ENCODE data around the gene CARD9.
"Not testable (repeated sequence)": the region's sequence is repeated elsewhere in the genome, so short reads cannot be mapped to it uniquely, and the experiment has no call there.

The CARD9 gene

DNA sequence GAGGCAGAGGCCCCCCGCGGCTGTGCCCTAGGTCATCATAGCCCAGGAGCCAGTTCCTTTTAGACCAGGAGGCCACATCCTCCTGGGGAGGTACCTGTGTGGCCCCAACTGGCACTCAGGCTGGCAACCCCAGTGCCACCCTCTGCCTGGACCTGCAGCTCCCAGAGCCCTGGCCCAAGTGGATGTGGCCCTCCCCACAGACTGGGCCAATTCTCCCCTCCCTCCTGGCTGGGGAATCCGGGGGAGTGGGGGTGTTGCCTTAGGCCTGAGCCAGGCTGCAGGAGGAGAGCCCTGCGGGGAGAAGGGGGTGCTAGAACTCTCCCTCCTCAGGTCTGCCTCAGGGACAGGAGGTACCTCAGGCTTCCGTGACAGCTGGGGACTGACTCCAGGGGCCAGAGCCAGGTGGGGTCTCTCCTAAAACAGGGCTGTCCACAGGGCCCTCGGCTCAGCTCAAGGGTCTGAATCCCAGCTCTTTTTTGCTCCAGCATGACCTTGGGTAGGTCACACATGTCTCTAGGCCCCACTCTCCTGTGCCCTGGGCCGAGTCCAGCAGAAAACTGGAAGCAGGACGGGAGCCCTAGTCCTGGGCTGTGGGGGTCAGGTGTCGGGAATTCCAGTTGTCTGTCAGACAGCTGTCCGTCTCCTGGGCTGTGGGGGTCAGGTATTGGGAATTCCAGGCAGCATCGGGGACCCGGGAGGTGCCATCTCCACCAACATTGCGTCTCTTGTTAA is 19.5 kb downstream of the CARD9 start:
- no peak overlapping the region for H3K4me3 ChIP-seq
- H3K36me3 ChIP-seq, result peaks cover 7 to 52% (median 33%) of the 10 kb centered on the region in 11 experiments; a peak in 20 of 22 replicates
- H3K9ac ChIP-seq, result peak overlapping the region in 2 of 11 experiments; percentile 14 to 38; a peak in 1 of 22 replicates
- H3K9me3 ChIP-seq (replicated peaks in 1 of 11), result no peaks in the 10 kb centered on the region
- H3K4me1 ChIP-seq, result peaks cover 0 to 48% (median 21%) of the 10 kb centered on the region in 10 experiments; a peak in 16 of 20 replicates
- no peak for TF ChIP-seq Cebpa-rat (IDR thresholded peaks at IDR 0.05)
- peaks cover 0 to 91% (median 74%) of the 10 kb centered on the region in 11 experiments; a peak in 19 of 22 replicates for H4K20me1 ChIP-seq
- peak overlapping the region in 1 of 11 experiments; percentile 29; a peak in 2 of 22 replicates for H3K27ac ChIP-seq
- no peaks in the 10 kb centered on the region for H3K27me3 ChIP-seq
- no peak overlapping the region for H3K4me2 ChIP-seq

DNA sequence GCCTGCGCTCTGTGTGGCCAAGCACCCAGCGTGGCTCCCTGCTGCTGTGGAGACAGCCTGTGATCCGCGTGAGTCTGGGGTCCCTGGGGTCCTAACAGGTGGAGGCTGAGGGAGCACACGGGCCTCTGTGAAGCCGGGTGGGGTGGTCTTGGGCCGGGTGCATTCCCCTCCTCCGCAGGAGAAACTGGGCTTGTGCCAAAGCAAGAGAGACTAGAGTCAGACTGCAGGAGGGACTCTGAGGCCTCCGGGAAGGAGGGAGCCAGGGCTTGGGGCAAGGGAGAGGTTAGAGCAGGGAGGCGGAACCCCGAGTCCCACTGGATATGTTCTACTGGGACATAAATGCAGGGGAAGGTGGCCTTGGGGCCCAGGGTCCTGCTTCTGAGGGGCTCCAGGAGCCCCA is 20.4 kb downstream of the CARD9 start:
- Histone ChIP-seq H3K9ac (peak overlapping the region in 2 of 11 experiments; percentile 9 to 23; a peak in 2 of 22 replicates), H3K27ac (no peak overlapping the region; a peak in 1 of 22 replicates), H3K27me3 (no peaks in the 10 kb centered on the region), H3K9me3 (replicated peaks in 1 of 11) (no peaks in the 10 kb centered on the region), H3K36me3 (peaks cover 7 to 53% (median 24%) of the 10 kb centered on the region in 11 experiments; a peak in 19 of 22 replicates), H4K20me1 (peaks cover 0 to 91% (median 75%) of the 10 kb centered on the region in 11 experiments; a peak in 19 of 22 replicates), H3K4me2 (peak overlapping the region in 1 of 11 experiments; percentile 3; a peak in 1 of 22 replicates), H3K4me1 (peaks cover 0 to 51% (median 30%) of the 10 kb centered on the region in 10 experiments; a peak in 16 of 20 replicates), H3K4me3 (no peak overlapping the region)
- TF ChIP-seq Cebpa-rat (IDR thresholded peaks at IDR 0.05), result no peak

DNA sequence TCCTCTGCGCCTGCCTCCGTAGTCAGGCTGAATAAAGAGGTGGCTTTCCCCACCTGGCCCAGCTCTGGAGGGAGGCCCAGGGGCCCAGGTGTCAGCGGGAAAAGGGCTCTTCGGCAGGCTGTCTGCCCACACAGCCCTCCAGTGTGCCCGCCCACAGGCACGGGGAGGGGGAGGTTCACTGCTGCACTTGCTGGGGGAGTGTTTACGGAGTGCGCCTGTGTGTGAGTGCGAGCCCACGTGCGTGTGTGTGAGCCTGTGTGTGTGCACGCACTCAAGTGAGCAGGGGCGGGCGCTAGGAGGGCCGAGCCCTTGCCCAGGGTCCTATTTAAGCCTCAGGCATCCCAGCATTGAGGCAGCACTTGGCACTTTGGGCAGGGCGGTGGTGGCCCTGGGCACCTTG is 20.8 kb downstream of the CARD9 start:
- Histone ChIP-seq H3K4me2 (peak overlapping the region in 1 of 11 experiments; percentile 3; a peak in 2 of 22 replicates), H3K4me3 (no peak overlapping the region), H3K36me3 (peaks cover 4 to 53% (median 20%) of the 10 kb centered on the region in 11 experiments; a peak in 18 of 22 replicates), H3K9me3 (replicated peaks in 1 of 11) (no peaks in the 10 kb centered on the region), H4K20me1 (peaks cover 0 to 91% (median 74%) of the 10 kb centered on the region in 11 experiments; a peak in 19 of 22 replicates), H3K27ac (no peak overlapping the region), H3K9ac (peak overlapping the region in 2 of 11 experiments; percentile 3 to 9; a peak in 1 of 22 replicates), H3K27me3 (no peaks in the 10 kb centered on the region), H3K4me1 (peaks cover 0 to 55% (median 34%) of the 10 kb centered on the region in 10 experiments; a peak in 16 of 20 replicates)
- TF ChIP-seq Cebpa-rat (IDR thresholded peaks at IDR 0.05), result no peak

DNA sequence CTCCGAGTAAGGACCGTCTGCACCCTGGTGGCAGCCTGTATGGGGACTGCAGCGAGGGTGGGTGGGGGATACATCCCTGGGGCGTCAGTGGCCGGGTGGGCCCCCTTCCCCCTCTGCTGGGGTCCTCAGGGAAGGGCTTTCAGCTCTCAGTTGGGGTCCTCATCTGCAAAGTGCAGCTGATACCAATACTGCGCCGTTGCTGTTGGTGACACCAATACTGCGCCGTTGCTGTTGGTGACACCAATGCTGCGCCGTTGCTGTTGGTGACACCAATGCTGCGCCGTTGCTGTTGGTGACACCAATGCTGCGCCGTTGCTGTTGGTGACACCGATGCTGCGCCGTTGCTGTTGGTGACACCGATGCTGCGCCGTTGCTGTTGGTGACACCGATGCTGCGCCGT is 21.6 kb downstream of the CARD9 start:
- not testable (repeated sequence) for H3K27me3 ChIP-seq

DNA sequence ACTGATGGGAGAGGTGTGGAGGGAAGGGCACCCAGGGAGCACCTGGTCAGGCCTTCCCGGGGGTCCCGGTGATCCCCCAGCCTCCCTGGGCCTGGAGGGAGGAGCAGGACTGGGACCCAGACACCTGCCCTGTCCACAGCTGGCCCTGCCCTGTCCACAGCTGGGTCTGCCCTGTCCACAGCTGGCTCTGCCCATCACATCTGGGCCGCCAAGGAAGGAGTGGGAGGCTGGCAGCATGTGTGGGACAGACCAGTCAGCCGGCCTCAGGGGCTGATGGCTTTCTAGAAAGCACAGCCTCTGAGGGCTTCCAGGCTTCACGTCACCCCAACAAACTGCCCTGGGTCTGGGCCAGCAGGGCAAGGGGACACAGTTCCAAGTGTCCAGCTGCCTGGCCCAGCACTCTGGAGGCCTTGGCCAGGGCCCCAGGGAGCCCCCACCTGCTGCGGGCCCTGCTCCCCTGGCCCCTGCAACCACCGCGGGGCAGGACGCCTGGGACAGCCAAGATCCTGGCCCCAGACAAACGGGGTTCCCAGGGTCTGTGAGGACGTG is 22.1 kb downstream of the CARD9 start:
- Histone ChIP-seq H3K4me1 (peaks cover 0 to 68% (median 36%) of the 10 kb centered on the region in 10 experiments; a peak in 16 of 20 replicates), H3K9ac (peak overlapping the region in 2 of 11 experiments; percentile 23 to 29; a peak in 2 of 22 replicates), H3K27me3 (no peaks in the 10 kb centered on the region), H3K27ac (no peak overlapping the region), H3K4me3 (no peak overlapping the region), H3K36me3 (peaks cover 0 to 50% (median 7%) of the 10 kb centered on the region in 11 experiments; a peak in 16 of 22 replicates), H3K9me3 (replicated peaks in 1 of 11) (no peaks in the 10 kb centered on the region), H4K20me1 (peaks cover 0 to 91% (median 72%) of the 10 kb centered on the region in 11 experiments; a peak in 19 of 22 replicates), H3K4me2 (no peak overlapping the region)
- no peak for TF ChIP-seq Cebpa-rat (IDR thresholded peaks at IDR 0.05)

More for the DNA sequence above, 21.6 kb downstream of the CARD9 start:
- not testable (repeated sequence) for H3K4me2 ChIP-seq; H3K9me3 ChIP-seq (replicated peaks in 1 of 11); H3K4me3 ChIP-seq; H3K27ac ChIP-seq; H3K9ac ChIP-seq
- Histone ChIP-seq H3K4me1 (peaks cover 0 to 63% (median 36%) of the 10 kb centered on the region in 10 experiments; a peak in 16 of 20 replicates), H3K36me3 (peaks cover 3 to 50% (median 12%) of the 10 kb centered on the region in 11 experiments; a peak in 17 of 22 replicates), H4K20me1 (peaks cover 0 to 91% (median 69%) of the 10 kb centered on the region in 11 experiments; a peak in 19 of 22 replicates)

DNA sequence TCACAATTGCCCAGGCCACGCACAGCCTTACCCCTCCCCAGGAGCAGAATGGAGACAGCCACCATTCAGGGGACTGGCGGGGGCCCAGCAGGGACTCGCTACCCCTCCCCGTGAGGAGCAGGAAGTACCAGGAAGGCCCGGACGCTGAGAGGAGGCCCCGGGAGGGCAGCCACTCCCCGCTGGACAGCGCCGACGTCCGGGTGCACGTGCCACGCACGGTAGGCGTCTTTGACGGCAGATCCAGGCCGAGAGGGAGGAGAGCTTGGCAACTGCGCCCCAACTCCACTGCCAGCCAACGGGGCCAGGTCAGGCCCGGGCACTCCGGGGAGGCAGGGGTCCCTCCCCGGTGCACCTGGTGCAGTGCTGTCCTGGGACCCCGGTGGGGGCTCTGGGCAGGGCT is 23.9 kb downstream of the CARD9 start:
- Histone ChIP-seq H4K20me1 (peaks cover 0 to 96% (median 85%) of the 10 kb centered on the region in 11 experiments; a peak in 19 of 22 replicates), H3K27me3 (no peaks in the 10 kb centered on the region), H3K9ac (peak overlapping the region in 7 of 11 experiments; percentile 11 to 62 (median 36); a peak in 7 of 22 replicates), H3K4me2 (peak overlapping the region in 8 of 11 experiments; percentile 23 to 66 (median 55); a peak in 14 of 22 replicates), H3K27ac (peak overlapping the region in 2 of 11 experiments; percentile 17 to 22; a peak in 1 of 22 replicates), H3K36me3 (peaks cover 0 to 58% (median 9%) of the 10 kb centered on the region in 11 experiments; a peak in 7 of 22 replicates), H3K4me1 (peaks cover 0 to 71% (median 37%) of the 10 kb centered on the region in 10 experiments; a peak in 16 of 20 replicates), H3K4me3 (no peak overlapping the region), H3K9me3 (replicated peaks in 1 of 11) (no peaks in the 10 kb centered on the region)
- TF ChIP-seq Cebpa-rat (IDR thresholded peaks at IDR 0.05), result no peak

DNA sequence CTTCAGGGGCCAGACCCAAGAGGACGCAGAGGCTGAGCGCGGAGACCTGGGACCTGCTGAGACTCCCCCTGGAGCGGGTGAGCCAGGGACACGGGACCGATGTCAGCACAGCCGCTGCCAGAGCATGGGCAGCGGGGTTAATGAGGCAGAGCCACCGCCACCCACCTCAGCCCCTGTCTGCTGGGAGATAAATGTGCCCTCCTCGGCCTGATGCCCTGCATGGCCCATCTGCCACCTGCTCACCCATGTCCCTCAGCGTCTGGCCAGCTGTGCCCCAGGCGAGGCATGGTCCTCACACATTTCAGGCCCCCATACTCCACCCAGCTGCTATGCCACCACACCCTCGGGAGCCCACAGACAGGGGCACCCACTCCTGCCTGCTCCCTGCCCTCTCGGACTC is 24.8 kb downstream of the CARD9 start:
- Histone ChIP-seq H3K27me3 (no peaks in the 10 kb centered on the region), H3K36me3 (peaks cover 0 to 64% (median 11%) of the 10 kb centered on the region in 11 experiments; a peak in 11 of 22 replicates), H4K20me1 (peaks cover 0 to 95% (median 79%) of the 10 kb centered on the region in 11 experiments; a peak in 18 of 22 replicates), H3K4me2 (peak overlapping the region in 8 of 11 experiments; percentile 23 to 66 (median 55); a peak in 14 of 22 replicates), H3K9me3 (replicated peaks in 1 of 11) (no peaks in the 10 kb centered on the region), H3K27ac (no peak overlapping the region), H3K9ac (peak overlapping the region in 9 of 11 experiments; percentile 4 to 62 (median 32); a peak in 6 of 22 replicates), H3K4me1 (peaks cover 0 to 68% (median 36%) of the 10 kb centered on the region in 10 experiments; a peak in 16 of 20 replicates), H3K4me3 (no peak overlapping the region)
- no peak for TF ChIP-seq Cebpa-rat (IDR thresholded peaks at IDR 0.05)

DNA sequence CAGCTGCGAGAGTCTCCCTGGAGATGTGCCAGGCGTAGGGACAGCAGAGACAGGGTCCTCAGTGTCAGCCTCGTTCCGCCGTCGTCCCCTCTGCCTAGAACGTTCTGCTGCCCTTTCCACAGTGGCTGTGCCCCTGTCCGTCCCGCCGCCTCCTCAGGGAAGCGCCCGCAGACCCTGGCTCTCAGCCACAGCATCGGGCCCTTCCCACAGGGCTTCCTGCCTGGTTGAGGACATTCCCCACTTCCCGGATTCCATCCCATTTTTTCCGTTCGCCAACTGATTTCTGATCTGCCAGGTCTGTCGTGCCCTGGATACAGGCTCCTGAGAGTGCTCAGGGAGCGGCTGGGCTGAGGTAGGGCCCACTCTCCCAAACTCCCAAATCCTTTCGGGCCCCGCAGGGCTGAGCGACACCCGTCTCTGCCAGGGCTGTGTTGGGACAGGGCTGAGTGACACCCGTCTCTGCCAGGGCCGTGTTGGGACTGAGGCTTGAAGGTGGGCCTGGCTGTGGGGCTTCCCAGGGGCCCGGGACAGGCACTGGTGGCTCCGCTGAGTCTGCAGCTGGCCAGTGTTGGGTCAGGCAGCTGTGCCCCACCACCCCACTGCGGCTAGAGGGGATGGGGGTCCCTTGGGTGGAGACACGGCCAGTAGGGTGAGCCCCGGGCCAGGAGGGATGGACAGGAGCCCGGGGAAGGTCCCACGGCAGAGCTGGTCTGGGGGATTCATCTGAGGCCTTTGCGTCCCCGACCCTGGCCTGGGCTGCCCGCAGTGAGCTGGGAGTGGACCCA is 25.8 kb downstream of the CARD9 start:
- Histone ChIP-seq H3K36me3 (peaks cover 0 to 71% (median 18%) of the 10 kb centered on the region in 11 experiments; a peak in 11 of 22 replicates), H3K27me3 (no peaks in the 10 kb centered on the region), H3K9ac (peak overlapping the region in 7 of 11 experiments; percentile 10 to 62 (median 36); a peak in 6 of 22 replicates), H3K27ac (peak overlapping the region in 1 of 11 experiments; percentile 21; a peak in 2 of 22 replicates), H3K9me3 (replicated peaks in 1 of 11) (no peaks in the 10 kb centered on the region), H3K4me2 (peak overlapping the region in 6 of 11 experiments; percentile 51 to 66 (median 60); a peak in 8 of 22 replicates), H3K4me1 (peaks cover 7 to 68% (median 43%) of the 10 kb centered on the region in 10 experiments), H4K20me1 (peaks cover 0 to 95% (median 77%) of the 10 kb centered on the region in 11 experiments; a peak in 18 of 22 replicates), H3K4me3 (no peak overlapping the region)
- TF ChIP-seq Cebpa-rat (IDR thresholded peaks at IDR 0.05), result no peak

Measured in BLaER1 treated with 17β-estradiol and CSF1 and Interleukin-3, amounts not matched to agents 10 nM and 100 nM (cell line).